Measurements from ENCODE around the gene SLC41A1. TPM values are rescaled to one million over a fixed set of nuclear protein-coding genes. Genes with fewer than 3 reads are reported as not detected.
A peak's percentile ranks its signal among the peaks of the same experiment; 100 is the strongest.

The SLC41A1 gene
- total and polyA plus RNA-seq, 9 of the 15 experiments (the other 6 are each of a cell fraction or from before 2014, with no cell fraction given), result 4.1 to 29.3 (median 11.4) TPM

- TF ChIP-seq, protein P1, sequence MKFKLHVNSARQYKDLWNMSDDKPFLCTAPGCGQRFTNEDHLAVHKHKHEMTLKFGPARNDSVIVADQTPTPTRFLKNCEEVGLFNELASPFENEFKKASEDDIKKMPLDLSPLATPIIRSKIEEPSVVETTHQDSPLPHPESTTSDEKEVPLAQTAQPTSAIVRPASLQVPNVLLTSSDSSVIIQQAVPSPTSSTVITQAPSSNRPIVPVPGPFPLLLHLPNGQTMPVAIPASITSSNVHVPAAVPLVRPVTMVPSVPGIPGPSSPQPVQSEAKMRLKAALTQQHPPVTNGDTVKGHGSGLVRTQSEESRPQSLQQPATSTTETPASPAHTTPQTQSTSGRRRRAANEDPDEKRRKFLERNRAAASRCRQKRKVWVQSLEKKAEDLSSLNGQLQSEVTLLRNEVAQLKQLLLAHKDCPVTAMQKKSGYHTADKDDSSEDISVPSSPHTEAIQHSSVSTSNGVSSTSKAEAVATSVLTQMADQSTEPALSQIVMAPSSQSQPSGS (CRISPR knock-in tag; IDR thresholded peaks at IDR 0.05), result no peak
- no peak for TF ChIP-seq NFATC3 (IDR thresholded peaks at IDR 0.05)
- no peak for TF ChIP-seq HNRNPL (IDR thresholded peaks at IDR 0.05; ENCODE audit: low read depth, low read length)
- TF ChIP-seq POLR2AphosphoS5 (IDR thresholded peaks at IDR 0.05; ENCODE audit: control insufficient read depth, insufficient read depth, low read depth, low read length), result no peak
- TF ChIP-seq AFF1 (IDR thresholded peaks at IDR 0.05; ENCODE audit: low read depth in 1 of 2, partially characterized antibody in 2 of 2), result peak; percentile 83 to 100
- no peak for TF ChIP-seq GTF2B (IDR thresholded peaks at IDR 0.05; ENCODE audit: extremely low read depth, insufficient read length)
- TF ChIP-seq, protein P2, sequence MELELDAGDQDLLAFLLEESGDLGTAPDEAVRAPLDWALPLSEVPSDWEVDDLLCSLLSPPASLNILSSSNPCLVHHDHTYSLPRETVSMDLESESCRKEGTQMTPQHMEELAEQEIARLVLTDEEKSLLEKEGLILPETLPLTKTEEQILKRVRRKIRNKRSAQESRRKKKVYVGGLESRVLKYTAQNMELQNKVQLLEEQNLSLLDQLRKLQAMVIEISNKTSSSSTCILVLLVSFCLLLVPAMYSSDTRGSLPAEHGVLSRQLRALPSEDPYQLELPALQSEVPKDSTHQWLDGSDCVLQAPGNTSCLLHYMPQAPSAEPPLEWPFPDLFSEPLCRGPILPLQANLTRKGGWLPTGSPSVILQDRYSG (tag; conservative IDR thresholded peaks at IDR 0.05; ENCODE audit: low read depth), result no peak
- TF ChIP-seq ZNF165 (CRISPR knock-in tag; IDR thresholded peaks at IDR 0.05; ENCODE audit: borderline replicate concordance), result no peak
- no peak for TF ChIP-seq GTF2E2 (tag; IDR thresholded peaks at IDR 0.05)
- TF ChIP-seq, protein P3, sequence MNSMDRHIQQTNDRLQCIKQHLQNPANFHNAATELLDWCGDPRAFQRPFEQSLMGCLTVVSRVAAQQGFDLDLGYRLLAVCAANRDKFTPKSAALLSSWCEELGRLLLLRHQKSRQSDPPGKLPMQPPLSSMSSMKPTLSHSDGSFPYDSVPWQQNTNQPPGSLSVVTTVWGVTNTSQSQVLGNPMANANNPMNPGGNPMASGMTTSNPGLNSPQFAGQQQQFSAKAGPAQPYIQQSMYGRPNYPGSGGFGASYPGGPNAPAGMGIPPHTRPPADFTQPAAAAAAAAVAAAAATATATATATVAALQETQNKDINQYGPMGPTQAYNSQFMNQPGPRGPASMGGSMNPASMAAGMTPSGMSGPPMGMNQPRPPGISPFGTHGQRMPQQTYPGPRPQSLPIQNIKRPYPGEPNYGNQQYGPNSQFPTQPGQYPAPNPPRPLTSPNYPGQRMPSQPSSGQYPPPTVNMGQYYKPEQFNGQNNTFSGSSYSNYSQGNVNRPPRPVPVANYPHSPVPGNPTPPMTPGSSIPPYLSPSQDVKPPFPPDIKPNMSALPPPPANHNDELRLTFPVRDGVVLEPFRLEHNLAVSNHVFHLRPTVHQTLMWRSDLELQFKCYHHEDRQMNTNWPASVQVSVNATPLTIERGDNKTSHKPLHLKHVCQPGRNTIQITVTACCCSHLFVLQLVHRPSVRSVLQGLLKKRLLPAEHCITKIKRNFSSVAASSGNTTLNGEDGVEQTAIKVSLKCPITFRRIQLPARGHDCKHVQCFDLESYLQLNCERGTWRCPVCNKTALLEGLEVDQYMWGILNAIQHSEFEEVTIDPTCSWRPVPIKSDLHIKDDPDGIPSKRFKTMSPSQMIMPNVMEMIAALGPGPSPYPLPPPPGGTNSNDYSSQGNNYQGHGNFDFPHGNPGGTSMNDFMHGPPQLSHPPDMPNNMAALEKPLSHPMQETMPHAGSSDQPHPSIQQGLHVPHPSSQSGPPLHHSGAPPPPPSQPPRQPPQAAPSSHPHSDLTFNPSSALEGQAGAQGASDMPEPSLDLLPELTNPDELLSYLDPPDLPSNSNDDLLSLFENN (IDR thresholded peaks at IDR 0.05; ENCODE audit: low read depth in 2 of 2, low read length in 2 of 2), result peak in 1 of 2 experiments; percentile 26; a peak in 1 of 4 replicates
- no peak for TF ChIP-seq POU5F1 (IDR thresholded peaks at IDR 0.05; ENCODE audit: borderline replicate concordance, low read depth, low read length, partially characterized antibody)
- TF ChIP-seq, protein P4, sequence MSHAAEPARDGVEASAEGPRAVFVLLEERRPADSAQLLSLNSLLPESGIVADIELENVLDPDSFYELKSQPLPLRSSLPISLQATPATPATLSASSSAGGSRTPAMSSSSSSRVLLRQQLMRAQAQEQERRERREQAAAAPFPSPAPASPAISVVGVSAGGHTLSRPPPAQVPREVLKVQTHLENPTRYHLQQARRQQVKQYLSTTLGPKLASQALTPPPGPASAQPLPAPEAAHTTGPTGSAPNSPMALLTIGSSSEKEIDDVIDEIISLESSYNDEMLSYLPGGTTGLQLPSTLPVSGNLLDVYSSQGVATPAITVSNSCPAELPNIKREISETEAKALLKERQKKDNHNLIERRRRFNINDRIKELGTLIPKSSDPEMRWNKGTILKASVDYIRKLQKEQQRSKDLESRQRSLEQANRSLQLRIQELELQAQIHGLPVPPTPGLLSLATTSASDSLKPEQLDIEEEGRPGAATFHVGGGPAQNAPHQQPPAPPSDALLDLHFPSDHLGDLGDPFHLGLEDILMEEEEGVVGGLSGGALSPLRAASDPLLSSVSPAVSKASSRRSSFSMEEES (CRISPR knock-in tag; IDR thresholded peaks at IDR 0.05), result peak; percentile 84
- TF ChIP-seq ZNF324 (CRISPR knock-in tag; IDR thresholded peaks at IDR 0.05), result no peak
Measured at GRCh38 chr1:205775015-205775716, 37.8 kb downstream of the SLC41A1 start, which contains the start of gene RAB29 (continued).

Measured in K562 (cell line).